Body of pancreas (tissue), 4 donors: ENCODE results near the gene ARAP1. TPM values are rescaled to one million over a fixed set of nuclear protein-coding genes. Genes with fewer than 3 reads are reported as not detected.

Experiments
- ATAC-seq: fragments of 150-250 bp; one replicate; pipeline ENCODE4 v1.9.1; 2016
- DNase-seq, 4 donors: peaks; one replicate each; pipeline ENCODE4 v3.0.0-alpha.2; 2019
- H3K27ac ChIP-seq, 4 donors: fragments of 200-600 bp; sonication (generic); 1 replicate in 3 of 4; 2 replicates in 1 of 4; pipeline versions ENCODE4 v1.5.1 to v1.6.1; 2016 to 2019; ENCODE audit warnings: mild to moderate bottlenecking in 1 of 4, mixed read lengths in 1 of 4, moderate library complexity in 1 of 4
- H3K27me3 ChIP-seq, 2 donors: fragments of 200-600 bp; sonication (generic); one replicate each; pipeline ENCODE4 v1.6.0; 2016; ENCODE audit warnings: mild to moderate bottlenecking in 1 of 2
- H3K36me3 ChIP-seq, 2 donors: fragments of 200-600 bp; sonication (generic); replicated peaks in 1 of 2; 2 replicates each; pipeline ENCODE4 v1.5.1; 2016; ENCODE audit warnings: low read depth in 2 of 2; ENCODE audit not compliant: insufficient read depth in 1 of 2
- H3K4me1 ChIP-seq: fragments of 200-600 bp; sonication (generic); one replicate; pipeline ENCODE4 v1.6.0; 2016
- H3K4me3 ChIP-seq, 2 donors: fragments of 200-600 bp; sonication (generic); 1 replicate in 1 of 2; 2 replicates in 1 of 2; pipeline ENCODE4 v1.5.1; 2016 to 2019
- H3K9me3 ChIP-seq, 3 donors: fragments of 200-600 bp; sonication (generic); 1 replicate in 2 of 3; 2 replicates in 1 of 3; pipeline ENCODE4 v1.5.1; 2016
- CTCF ChIP-seq, 7 experiments: fragments of 450-650 bp in 4 of 7; fragments of 200-600 bp in 3 of 7; sonication (generic) in 3 of 7; IDR thresholded peaks; one replicate each; pipeline ENCODE4 v1.5.1; 2016 to 2019; ENCODE audit warnings: antibody characterized with exemption in 7 of 7
- POLR2A ChIP-seq, 3 donors: fragments of 450-650 bp; IDR thresholded peaks; one replicate each; pipeline ENCODE4 v1.6.1; 2016; ENCODE audit warnings: antibody characterized with exemption in 3 of 3, mild to moderate bottlenecking in 2 of 3
- WGBS, 2 donors: methylation state at CpG; one replicate each; pipeline ENCODE4 v1.1.5; 2017; 5-methylcytosine and 5-hydroxymethylcytosine counted together
- intact Hi-C: fragments of 100-400 bp; cut with DNase I; formaldehyde crosslinking; loops from one replicate; pipeline ENCODE4 v1.15.1; 2023
- total RNA-seq, 2 donors: library from RNA; depleted of rRNA; stranded (reverse); fragments of >200 nt; gene quantifications; one replicate each; pipeline ENCODE4 v1.1.0, GENCODE V29; 2016

The ARAP1 gene
- total RNA-seq, 2 donors from 2014 or later, result 63.3 to 208 TPM

- DNase-seq, result peak in 1 of 4 donors; percentile 63
- no peaks in the 10 kb centered on the region for H3K27me3 ChIP-seq
- TF ChIP-seq POLR2A (IDR thresholded peaks at IDR 0.05), result peak in 1 of 3 donors; percentile 50
- TF ChIP-seq CTCF (IDR thresholded peaks at IDR 0.05), result no peak
- ATAC-seq, result no peak
- peak overlapping the region in 1 of 4 donors; percentile 56 for H3K27ac ChIP-seq
- peaks cover 4% of the 10 kb centered on the region for H3K4me1 ChIP-seq
- H3K9me3 ChIP-seq, result no peaks in the 10 kb centered on the region
- WGBS, 2 donors, result 80 to 97% methylated on average over 9 to 11 of the region's 11 CpGs
- H3K36me3 ChIP-seq, result no peaks in the 10 kb centered on the region
- intact Hi-C loops, result no loop called here
- no peak overlapping the region for H3K4me3 ChIP-seq
Measured at GRCh38 chr11:72738199-72739141, 13.7 kb downstream of the ARAP1 start.

GRCh38 chr11:72737336-72737735 lies 14.9 kb downstream of the ARAP1 start:
- TF ChIP-seq POLR2A (IDR thresholded peaks at IDR 0.05) (no peak), CTCF (IDR thresholded peaks at IDR 0.05) (no peak)
- H3K4me3 ChIP-seq, result no peak overlapping the region
- H3K27ac ChIP-seq, result peak overlapping the region in 2 of 4 donors; percentile 46 to 56
- intact Hi-C loops, result no loop called here
- no peaks in the 10 kb centered on the region for H3K9me3 ChIP-seq
- ATAC-seq (no peak), DNase-seq (no peak)
- H3K36me3 ChIP-seq, result no peaks in the 10 kb centered on the region
- no peaks in the 10 kb centered on the region for H3K27me3 ChIP-seq
- peaks cover 4% of the 10 kb centered on the region for H3K4me1 ChIP-seq
- WGBS, 2 donors, result 79 to 89% methylated on average over 1 of the region's 1 CpG

GRCh38 chr11:72736452-72737069 lies 15.6 kb downstream of the ARAP1 start:
- Histone ChIP-seq H3K27ac (peak overlapping the region in 2 of 4 donors; percentile 46 to 56), H3K36me3 (no peaks in the 10 kb centered on the region), H3K4me3 (no peak overlapping the region), H3K9me3 (no peaks in the 10 kb centered on the region), H3K4me1 (peaks cover 4% of the 10 kb centered on the region), H3K27me3 (no peaks in the 10 kb centered on the region)
- intact Hi-C loops, result no loop called here
- TF ChIP-seq POLR2A (IDR thresholded peaks at IDR 0.05) (no peak), CTCF (IDR thresholded peaks at IDR 0.05) (no peak)
- WGBS, 2 donors, result 33 to 55% methylated on average over 5 of the region's 5 CpGs
- DNase-seq, result peak in 1 of 4 donors; percentile 76
- ATAC-seq, result no peak

- no peak for ATAC-seq
- TF ChIP-seq POLR2A (IDR thresholded peaks at IDR 0.05) (no peak), CTCF (IDR thresholded peaks at IDR 0.05) (no peak)
- WGBS, 2 donors, result 75 to 96% methylated on average over 5 to 8 of the region's 8 CpGs
- intact Hi-C loops, result no loop called here
- H3K27ac ChIP-seq, result peak overlapping the region in 2 of 4 donors; percentile 21 to 56
- H3K36me3 ChIP-seq, result no peaks in the 10 kb centered on the region
- H3K4me3 ChIP-seq, result no peak overlapping the region
- peaks cover 4% of the 10 kb centered on the region for H3K4me1 ChIP-seq
- H3K9me3 ChIP-seq, result no peaks in the 10 kb centered on the region
- no peak for DNase-seq
- H3K27me3 ChIP-seq, result no peaks in the 10 kb centered on the region
Measured at GRCh38 chr11:72735495-72736027, 16.6 kb downstream of the ARAP1 start.
